ENCODE data around the gene STOX2.

- TF ChIP-seq, protein P1, sequence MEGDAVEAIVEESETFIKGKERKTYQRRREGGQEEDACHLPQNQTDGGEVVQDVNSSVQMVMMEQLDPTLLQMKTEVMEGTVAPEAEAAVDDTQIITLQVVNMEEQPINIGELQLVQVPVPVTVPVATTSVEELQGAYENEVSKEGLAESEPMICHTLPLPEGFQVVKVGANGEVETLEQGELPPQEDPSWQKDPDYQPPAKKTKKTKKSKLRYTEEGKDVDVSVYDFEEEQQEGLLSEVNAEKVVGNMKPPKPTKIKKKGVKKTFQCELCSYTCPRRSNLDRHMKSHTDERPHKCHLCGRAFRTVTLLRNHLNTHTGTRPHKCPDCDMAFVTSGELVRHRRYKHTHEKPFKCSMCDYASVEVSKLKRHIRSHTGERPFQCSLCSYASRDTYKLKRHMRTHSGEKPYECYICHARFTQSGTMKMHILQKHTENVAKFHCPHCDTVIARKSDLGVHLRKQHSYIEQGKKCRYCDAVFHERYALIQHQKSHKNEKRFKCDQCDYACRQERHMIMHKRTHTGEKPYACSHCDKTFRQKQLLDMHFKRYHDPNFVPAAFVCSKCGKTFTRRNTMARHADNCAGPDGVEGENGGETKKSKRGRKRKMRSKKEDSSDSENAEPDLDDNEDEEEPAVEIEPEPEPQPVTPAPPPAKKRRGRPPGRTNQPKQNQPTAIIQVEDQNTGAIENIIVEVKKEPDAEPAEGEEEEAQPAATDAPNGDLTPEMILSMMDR (IDR thresholded peaks at IDR 0.05 in 8 of 11, conservative IDR thresholded peaks at IDR 0.05 in 3 of 11), result no peak
- TF ChIP-seq POLR2A (IDR thresholded peaks at IDR 0.05) (no peak), POLR2AphosphoS5 (IDR thresholded peaks at IDR 0.05) (no peak)
Measured at GRCh38 chr4:183969596-183969995, 64.5 kb downstream of the STOX2 start.
